ENCODE results near the gene EXOC2.

EXOC2 gene

GRCh38 chr6:447381-448165, 245.4 kb downstream of the EXOC2 start:
- DNase-seq (ENCODE audit: low read depth in 3 of 3): peak; percentile 15 to 52 (median 19)

- DNase-seq (ENCODE audit: low read depth in 3 of 3): peak; percentile 88 to 94 (median 89)
These were observed 246.2 kb downstream of the EXOC2 start for GRCh38 chr6:446418-447366.

- no peak for DNase-seq (ENCODE audit: low read depth in 3 of 3)
These were observed 247.1 kb downstream of the EXOC2 start for GRCh38 chr6:445571-446417.

GRCh38 chr6:444653-445275, 248.2 kb downstream of the EXOC2 start:
- DNase-seq (ENCODE audit: low read depth in 3 of 3): peak in 2 of 3 experiments; percentile 19 to 33

- DNase-seq (ENCODE audit: low read depth in 3 of 3): no peak
These were observed 249.2 kb downstream of the EXOC2 start for GRCh38 chr6:443621-444159.

- DNase-seq (ENCODE audit: low read depth in 3 of 3): no peak
These were observed 251.6 kb downstream of the EXOC2 start for GRCh38 chr6:441126-441920.

GRCh38 chr6:439641-440167, 253.2 kb downstream of the EXOC2 start:
- no peak for DNase-seq (ENCODE audit: low read depth in 3 of 3)

GRCh38 chr6:438634-439170, 254.2 kb downstream of the EXOC2 start:
- no peak for DNase-seq (ENCODE audit: low read depth in 3 of 3)

- no peak for DNase-seq (ENCODE audit: low read depth in 3 of 3)
These were observed 255.9 kb downstream of the EXOC2 start for GRCh38 chr6:437037-437392.

GRCh38 chr6:436308-437036, 256.5 kb downstream of the EXOC2 start:
- DNase-seq (ENCODE audit: low read depth in 3 of 3): no peak

GRCh38 chr6:435441-436307, 257.3 kb downstream of the EXOC2 start:
- DNase-seq (ENCODE audit: low read depth in 3 of 3): no peak
